LHCN-M2 (cell line): ENCODE results near the gene DTX3L. TPM values are rescaled to one million over a fixed set of nuclear protein-coding genes. Genes with fewer than 3 reads are reported as not detected.

Experiments used
- DNase-seq: peaks from one replicate; pipeline ENCODE4 v3.0.0-alpha.2; 2012; ENCODE audit warnings: low read depth
- polyA plus RNA-seq: library from polyadenylated mRNA; unstranded; fragments of >200 nt; gene quantifications from one replicate; pipeline ENCODE4 v1.2.1, GENCODE V29; 2012; ENCODE audit warnings: missing spikeins
- total RNA-seq: library from RNA; depleted of rRNA; stranded (reverse); fragments of >200 nt; gene quantifications from 2 replicates; pipeline ENCODE4 v1.2.3, GENCODE V29; 2014; rRNA removed

The DTX3L gene
- 13.2 and 24.9 TPM in 2 replicates for total RNA-seq
- 4.9 TPM for polyA plus RNA-seq

DNA sequence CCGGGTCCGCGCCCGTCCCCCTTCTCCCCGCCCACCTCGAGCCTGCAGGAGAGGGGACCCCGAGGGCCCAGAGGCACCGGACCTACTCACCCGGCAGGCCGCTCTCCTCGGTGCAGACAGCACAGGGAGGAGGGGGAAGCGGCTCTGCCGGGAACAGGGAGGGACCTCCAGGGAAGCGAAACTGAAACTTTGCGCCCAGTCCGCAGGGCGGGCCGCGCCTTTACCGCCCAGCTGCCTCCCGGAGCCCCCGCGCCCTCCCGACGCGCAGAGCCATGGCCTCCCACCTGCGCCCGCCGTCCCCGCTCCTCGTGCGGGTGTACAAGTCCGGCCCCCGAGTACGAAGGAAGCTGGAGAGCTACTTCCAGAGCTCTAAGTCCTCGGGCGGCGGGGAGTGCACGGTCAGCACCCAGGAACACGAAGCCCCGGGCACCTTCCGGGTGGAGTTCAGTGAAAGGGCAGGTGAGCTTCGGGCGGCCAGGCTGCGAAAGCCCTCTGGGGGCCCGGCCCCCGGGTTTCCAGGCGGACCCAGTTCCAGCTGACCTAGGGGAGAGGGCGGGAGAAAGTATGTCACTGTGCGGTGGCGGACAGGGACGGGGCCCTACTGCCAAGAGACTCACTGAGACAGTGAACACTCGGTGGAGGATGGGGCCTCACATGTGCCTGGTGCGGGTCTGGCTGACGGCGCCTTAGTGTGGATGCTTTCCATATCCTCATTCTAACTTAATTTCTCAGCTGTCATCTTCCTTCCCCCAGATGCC, at the start of gene DTX3L, which contains the start of gene PARP9:
TSS of gene DTX3L (plus strand) at position 184 of the 758 bp plus-strand sequence. CDS start at position 273, 89 bp downstream.
TSS of gene PARP9 (minus strand) at position 146 of the 758 bp plus-strand sequence. CDS start 4,680 bp downstream, outside the sequence.
- DNase-seq: peak; percentile 81

DNA sequence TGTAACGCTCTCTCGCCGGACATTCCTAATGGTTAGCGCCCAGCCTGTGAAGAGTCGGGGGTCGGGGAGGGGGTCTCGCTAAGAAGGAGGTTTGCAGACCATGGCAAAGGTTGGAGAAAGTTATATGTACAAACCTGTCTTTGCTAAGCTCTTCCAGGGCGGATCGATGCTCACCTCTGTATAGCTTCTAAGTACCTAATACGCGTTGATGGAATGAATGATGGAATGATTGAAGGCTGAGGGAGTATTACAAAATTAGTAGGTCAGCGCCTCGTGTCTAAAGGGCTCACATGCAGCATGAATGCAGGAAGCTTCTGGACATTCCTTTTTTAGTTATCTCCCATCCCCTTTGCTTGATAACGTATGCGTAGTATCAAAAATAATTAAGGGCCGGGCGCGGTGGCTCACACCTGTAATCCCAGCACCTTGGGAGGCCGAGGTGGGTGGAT, 49.1 kb upstream of the DTX3L start:
- DNase-seq: no peak

DNA sequence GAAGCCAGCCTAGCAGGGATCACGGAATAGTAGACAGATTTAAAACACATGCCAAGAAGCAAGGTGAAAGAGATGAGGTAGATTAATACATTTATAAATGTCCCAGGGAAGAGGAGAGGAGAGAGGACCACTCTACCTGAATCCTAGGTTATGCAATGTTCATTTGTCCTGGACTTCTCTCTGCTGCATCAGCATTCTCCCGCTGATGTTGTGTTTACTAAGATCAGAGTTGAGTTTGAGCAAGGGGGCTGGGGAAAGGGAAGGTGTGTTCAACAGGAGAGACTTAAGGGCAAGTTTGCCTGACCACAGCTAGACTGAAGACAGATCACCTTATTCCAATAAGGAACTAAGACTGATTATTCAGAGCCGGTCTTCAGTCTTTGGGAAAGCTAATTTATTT, 48.3 kb upstream of the DTX3L start:
- DNase-seq: no peak

DNA sequence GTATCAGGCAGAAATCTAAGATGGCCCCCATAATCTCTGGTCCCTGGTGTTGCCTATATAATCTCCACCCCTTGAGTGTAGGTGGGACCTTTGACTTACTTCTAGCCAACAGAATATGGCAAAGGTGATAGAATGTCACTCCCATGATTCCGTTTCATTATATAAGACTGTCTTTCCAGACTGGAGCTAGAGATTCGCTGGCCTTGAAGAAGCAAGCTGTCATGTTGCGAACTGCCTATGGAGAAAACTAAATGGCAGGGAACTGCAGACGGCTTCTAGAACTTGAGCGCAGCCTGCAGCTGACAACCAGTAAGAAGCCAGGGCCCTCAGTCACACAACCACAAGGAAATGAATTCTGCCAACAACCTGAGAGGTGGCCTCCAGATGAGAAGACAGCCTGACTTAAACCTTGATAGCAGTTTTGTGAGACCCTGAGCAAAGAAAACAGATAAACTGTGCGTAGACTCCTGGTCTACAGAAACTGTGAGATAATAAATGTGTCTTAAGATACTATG, 47.2 kb upstream of the DTX3L start:
- no peak for DNase-seq

DNA sequence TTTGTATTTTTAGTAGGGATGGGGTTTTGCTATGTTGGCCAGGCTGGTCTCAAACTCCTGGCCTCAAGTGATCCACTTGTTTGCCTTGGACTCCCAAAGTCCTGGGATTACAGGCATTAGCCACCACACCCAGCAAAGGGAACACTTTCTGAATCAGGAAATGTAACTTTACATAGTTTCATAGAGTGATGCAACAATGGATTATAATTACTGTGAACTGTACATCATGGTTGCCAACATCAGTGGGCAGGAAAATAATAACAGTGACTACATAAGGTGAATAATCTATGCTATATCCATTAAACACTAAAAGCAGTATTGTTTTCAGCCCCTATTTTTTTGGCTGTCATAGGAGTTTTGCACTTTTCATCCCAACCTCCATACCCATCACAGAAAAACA, 44.4 kb upstream of the DTX3L start:
- DNase-seq: no peak

DNA sequence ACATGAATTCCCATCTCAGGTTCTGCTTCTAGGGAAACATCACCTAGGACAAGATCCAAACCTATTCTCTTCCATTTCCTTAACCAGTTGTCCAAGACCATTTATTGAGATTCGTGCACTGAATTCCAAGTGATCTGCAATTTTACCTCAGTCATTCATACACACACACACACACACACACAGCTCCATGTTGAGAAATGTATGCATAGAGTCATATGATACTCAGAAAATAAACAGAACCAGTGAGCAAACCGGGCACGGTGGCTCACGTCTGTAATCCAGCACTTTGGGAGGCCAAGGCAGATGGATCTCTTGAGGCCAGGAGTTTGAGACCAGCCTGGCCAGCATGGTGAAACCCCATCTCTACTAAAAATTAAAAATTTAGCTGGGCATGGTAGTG, 43.3 kb upstream of the DTX3L start:
- DNase-seq: no peak

DNA sequence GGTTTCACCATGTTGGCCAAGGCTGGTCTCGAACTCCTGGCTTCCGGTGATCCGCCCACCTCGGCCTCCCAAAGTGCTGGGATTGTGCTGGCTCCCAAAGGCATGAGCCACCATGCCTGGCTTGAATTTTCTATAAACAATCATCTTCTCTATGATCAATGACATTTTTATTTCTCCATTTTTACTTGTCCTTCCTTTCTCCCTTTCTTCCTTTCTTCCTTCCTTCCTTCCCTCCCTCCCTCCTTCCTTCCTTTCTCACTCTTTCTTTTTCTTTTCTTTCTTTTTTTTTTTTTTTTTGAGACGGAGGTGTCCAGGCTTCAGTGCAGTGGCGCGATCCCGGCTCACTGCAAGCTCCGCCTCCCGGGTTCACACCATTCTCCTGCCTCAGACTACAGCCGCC, 40.8 kb upstream of the DTX3L start:
- DNase-seq: no peak

DNA sequence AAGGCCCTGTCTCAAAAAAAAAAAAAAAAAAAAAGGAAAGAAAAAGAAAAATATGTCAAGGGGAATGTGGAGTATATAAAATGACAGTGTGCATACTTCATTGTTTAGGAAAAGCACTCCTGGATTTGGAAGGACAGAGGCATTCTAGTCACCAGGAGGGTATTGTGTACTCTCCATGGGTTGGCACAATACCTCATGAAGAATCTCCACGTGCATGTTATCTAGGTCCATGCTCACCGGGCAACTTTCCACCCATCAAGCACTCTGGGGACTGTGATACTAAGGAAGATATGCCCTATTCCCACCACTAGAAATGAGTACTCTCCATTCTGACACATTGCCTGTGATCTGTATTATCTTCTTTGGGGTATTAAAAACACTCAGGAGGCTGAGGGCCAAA, 34.0 kb upstream of the DTX3L start:
- DNase-seq: no peak

DNA sequence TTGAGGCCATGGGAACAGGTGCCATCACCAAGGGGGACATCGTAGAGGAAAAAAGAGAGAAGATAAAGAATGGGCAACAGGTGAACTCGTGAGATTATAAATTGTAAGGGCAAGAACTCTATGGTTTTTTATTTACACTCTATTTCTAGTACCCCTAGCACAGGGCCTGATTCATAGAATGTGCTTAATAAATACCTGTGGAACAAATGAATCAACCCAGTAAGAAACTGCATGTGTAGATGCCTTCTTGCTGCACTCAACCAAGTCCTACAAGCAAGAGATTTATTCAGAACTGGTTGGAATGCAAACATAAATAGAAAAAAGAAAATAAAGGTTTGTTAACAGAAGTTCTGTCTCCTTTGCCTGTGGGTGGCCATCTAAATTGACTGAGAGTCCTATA, 30.7 kb upstream of the DTX3L start:
- no peak for DNase-seq

DNA sequence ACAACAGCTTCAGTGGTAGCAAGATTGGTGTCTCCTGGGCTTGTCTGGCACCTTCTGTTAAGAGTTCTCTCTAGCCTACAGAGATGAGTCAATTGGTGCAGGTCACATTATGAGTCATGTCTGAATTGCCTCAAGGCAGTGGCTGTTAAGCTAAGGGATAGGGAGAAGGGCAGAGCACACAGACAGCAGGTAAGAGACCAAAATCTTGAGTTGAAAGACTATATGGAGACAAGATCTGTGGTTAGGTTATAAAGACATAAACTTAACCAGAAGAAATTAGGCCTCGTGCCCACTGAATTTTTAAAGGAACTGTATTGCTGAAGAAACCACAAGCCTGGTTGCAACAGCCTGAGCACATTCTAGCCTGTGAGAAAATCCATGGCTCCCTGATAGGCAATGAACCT, 30.2 kb upstream of the DTX3L start:
- peak; percentile 76 for DNase-seq

DNA sequence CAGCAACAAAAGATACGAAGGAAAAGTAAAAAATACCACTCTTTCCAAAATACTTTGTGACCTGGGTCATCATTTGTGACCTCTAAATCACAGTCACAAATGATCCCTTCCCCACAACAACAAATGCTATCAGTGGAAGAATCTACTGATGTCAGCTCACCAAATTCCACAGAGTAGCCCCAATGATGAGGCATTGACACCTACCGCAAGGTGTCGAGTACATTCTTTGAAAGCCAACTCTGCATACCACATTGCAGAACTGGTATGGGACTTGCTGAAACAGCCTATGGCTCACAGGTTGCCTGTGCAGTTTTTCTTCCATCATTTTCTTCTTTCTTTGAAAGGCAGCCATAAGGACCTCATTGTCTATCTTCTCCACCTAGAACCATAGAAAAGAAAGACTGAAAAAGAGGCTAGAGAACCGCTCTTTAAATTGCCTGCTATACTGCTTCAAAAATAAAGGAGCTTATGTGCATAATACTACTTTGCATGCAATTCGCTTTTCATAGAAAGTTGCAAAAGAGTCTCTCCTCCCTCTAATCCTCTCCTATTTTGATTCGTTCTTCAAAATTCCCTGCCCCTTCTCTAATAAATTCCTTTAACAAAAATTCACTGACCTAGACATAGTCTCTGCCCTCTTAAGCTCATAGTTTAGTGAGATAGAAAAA, 28.0 kb upstream of the DTX3L start:
- DNase-seq: no peak

DNA sequence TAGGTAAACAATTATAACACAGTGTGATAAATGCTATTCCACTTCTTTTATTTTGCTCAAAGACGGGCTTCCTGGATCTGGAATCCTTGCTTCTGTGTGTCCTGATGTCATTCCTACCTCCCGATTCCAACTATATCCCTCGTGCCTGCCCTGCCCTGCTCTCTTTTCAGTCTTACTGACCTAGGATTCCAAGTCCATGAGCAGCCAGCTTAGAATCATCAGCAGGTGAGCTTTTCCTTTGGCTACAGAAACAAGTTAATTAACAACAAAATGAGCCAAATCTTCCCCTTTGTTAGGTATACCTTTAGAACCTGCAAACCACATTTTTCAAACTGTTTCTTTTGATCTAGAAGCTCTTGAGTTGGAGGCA, 27.5 kb upstream of the DTX3L start:
- DNase-seq: no peak

DNA sequence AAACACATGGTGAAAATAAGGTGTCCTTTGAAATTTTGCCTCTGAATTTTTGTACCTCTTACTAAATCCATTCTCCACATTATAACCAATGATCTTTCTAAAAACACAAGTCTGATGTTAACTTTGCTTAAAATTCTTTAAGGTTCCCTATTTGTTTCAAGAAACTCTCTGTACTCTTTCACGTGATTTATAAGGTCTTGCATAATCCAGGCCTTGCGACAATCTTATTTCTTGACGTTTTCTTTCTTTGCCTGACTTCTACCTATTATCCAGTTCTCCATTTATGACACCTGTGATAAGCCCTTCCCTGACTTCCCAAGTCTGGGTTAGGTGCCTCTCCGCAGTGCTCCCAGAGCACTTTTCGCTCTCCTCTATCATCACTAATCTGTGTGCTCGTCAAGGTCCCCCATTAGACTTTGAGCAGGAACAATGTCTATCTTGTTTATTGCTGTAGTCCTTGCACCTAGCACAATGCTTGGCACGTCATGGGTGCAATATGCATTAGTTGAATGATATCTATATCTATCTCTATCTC, 25.1 kb upstream of the DTX3L start:
- DNase-seq: no peak

DNA sequence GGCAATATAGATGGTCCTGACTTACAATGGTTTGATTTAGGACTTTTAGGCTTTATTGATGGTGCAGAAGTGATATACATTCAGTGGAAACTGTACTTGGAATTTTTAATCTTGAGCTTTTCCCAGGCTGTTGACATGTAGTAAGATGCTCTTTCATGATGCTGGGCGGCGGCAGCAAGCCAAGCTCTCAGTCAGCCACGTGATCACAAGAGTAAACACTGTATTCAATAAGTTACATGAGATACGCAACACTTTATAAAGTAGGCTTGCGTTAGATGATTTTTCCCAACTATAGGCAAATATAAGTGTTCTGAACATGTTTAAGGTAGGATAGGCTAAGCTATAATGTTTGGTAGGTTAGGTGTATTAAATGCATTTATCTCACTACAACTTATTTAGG, 18.0 kb upstream of the DTX3L start:
- no peak for DNase-seq

DNA sequence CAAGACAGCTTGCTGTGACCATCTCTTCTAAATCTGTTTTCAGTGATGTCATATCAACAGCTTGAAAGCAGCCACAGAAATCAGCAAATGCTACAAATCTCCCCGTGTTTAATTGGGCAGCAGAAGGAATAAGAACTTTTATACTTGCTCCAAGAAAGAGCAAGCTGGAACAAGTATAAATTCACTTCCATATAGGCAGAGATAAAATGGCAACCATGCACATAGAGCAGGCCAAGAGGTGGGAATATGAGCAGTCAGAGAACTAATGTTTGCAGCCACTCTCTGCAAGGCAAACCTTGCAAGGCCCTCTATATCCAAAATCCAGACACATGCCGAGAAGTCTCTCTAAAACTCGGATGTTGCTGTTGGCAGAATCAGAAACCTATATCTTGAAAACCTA, 16.1 kb upstream of the DTX3L start:
- DNase-seq: no peak

DNA sequence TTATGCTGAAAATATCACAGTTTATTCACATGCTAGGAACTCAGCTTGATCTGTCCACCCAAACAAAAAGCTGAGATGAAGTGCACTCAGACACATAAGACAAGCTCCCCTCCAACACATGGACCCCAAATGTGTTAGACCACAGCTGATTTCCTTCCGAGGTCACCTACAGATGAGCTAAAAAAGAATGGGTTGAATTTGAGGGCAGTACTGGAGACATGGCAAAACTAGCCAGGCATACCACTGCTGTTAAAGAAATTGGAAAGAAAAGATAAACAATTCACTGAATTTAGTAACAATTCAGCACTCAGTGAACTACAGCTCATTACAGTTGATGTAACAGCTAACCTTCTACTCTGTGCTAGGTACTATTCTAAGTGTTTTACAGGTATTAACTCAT, 15.5 kb upstream of the DTX3L start:
- DNase-seq: no peak

DNA sequence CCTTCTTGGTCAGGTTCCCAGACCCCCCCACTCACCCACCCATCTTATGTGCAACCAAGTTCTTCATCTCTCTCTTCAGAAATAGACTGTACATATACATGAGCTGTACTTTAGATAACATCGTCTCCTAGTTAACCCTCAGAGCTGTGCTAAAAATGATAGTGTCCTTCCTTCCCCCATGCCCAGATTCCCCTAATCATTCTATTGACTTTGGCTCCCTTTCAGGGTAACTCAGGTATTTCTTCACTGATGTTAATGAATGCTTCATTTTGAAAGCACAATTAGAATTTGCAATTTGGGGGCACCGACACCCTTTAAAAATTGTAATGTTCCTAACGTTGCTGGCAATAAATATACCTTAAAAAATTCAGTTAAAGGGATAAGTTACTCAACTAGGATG, 11.0 kb upstream of the DTX3L start:
- DNase-seq: no peak

DNA sequence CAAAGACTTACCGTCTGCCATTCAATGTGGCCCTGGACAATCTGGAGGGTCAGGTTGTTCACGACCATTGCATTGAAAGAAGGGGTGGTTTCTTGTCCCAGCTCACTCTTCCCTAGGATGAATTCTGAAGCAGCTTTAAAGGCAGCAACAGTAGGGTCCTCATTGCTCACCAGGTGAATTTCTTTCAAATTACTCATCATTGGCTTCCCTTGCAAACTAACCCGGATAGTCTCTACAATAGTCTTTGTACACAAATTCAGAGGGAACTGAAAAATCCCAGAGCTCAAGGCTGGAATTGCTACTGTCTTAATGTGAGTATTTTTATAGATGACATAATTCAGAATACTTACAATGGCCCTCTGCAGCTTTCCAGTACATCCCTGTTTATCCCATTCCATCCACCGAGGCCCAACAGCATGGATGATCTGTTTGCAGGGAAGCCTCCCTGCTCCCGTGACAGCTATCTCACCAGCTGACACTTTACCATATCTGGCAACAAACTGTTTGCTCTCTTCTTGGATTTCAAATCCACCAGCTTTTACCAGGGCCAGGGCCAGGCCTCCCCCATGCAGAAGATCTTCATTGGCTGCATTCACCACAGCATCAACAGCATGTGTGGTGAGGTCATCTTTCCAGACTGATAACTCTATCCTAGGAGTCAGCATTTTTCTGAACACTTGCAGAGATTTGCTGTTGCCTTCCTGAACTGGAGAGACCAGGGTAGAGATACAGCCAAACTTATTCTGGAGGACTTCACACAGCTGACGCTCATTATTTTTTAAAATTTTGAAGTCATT, 8.7 kb upstream of the DTX3L start:
- DNase-seq: peak; percentile 24

DNA sequence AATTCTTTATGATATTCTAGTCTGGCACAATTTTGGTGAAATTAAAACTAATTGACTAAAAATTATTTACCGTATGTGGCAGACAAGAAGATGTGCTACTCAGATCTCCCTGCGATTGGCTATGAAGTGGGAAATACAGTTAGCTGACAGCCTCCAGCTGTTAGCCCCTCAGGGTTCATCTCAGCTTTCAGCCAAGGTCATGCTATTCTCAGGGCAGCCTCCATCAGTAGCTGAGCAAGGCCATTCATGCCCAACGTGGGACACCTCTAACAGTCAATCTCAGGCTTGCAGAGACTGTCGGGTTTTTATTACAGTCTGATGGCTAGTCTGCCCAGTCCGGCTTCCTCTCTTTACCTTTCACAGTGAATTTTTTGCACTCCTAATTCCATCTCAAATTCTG, 6.8 kb upstream of the DTX3L start:
- no peak for DNase-seq

DNA sequence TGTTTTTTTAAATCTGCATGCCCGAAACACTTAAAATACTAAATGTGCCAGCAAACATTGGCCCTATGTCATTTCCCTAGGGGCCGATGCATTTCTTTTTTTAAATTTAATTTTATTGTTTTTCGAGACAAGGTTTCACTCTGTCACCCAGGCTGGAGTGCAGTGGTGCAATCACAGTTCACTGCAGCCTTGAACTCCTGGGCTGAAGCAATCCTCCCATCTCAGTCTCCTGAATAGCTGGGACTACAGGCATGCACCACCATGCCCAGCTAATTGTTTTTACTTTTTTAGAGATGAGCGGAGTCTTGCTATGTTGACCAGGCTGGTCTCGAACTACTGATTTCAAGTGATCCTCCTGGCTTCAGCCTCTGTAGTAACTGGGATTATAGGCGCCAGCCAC, 5.5 kb upstream of the DTX3L start:
- DNase-seq: no peak

DNA sequence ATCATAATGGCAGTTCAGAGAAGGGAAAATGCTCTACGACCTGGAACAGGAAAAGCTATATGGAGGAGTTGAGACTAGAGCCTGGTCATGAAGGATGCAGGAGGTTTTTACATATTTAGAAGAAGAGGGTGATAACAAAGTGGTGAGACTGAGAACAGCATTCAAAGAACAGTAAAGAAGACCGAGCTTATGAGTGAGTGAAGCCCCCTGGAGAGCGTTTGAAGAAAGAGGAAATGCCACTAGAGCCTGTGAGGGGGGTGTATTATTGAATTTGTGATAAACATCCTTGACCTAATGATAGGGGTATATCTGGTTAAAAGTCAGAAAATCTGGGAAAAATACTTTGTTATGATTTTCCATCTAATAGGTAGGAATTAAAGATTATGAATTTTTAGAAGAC, 4.2 kb upstream of the DTX3L start:
- DNase-seq: no peak

DNA sequence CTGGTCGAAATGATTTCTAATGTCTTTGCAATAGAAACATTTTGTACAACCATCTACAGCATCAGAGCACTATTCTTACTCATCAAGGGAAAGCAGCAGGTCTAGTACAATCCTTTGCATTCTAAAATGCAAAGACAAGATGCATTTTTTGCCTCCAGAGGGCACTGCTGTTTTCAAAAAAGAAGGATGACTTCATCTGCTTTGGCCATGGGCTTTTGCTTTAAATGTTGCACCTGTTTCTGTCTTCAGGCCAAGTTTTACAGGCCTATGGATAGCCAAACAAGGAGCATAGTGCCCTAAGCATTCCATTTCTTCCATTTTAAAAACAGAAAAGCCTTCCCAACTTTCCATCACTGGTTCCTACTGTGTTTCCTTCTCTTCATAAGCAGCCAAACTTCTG, 3.5 kb upstream of the DTX3L start:
- DNase-seq: peak; percentile 79
